SK-N-SH treated with all-trans-retinoic acid at 6 μM for 48 hours (cell line): ENCODE measurements around the gene MTERF2.

Source experiments
- CREB5 ChIP-seq: fragments of 250-450 bp; sonication (Bioruptor Pico); IDR thresholded peaks from 2 replicates; pipeline ENCODE4 v1.5.1; 2020; ENCODE audit warnings: low read depth, mild to moderate bottlenecking, moderate library complexity
- ESRRG ChIP-seq: fragments of 250-450 bp; sonication (Bioruptor Pico); IDR thresholded peaks from 2 replicates; pipeline ENCODE4 v1.6.1; 2021; ENCODE audit warnings: mild to moderate bottlenecking
- OSR1 ChIP-seq: fragments of 250-450 bp; sonication (Bioruptor Pico); IDR thresholded peaks from 2 replicates; pipeline ENCODE4 v1.8.0; 2022; ENCODE audit warnings: moderate library complexity, mild to moderate bottlenecking, inconsistent platforms
- TOX ChIP-seq: fragments of 250-450 bp; sonication (Bioruptor Pico); IDR thresholded peaks from 2 replicates; pipeline ENCODE4 v1.8.0; 2021; ENCODE audit warnings: mild to moderate bottlenecking, moderate library complexity, borderline replicate concordance
- ZFP3 ChIP-seq: fragments of 250-450 bp; sonication (Bioruptor Pico); IDR thresholded peaks from 2 replicates; pipeline ENCODE4 v1.5.0; 2020; ENCODE audit warnings: mild to moderate bottlenecking, moderate library complexity
- ZFP30 ChIP-seq: fragments of 450-650 bp; formaldehyde crosslinking; IDR thresholded peaks from 2 replicates; pipeline ENCODE4 v1.5.0; 2022; ENCODE audit warnings: mild to moderate bottlenecking, moderate library complexity

- TF ChIP-seq CREB5 (CRISPR knock-in tag) (no peak), OSR1 (CRISPR knock-in tag) (no peak), ZFP3 (CRISPR knock-in tag) (no peak), ESRRG (CRISPR knock-in tag) (no peak), ZFP30 (CRISPR knock-in tag) (no peak), TOX (CRISPR knock-in tag) (no peak)
These were observed 29.4 kb downstream of the MTERF2 start for GRCh38 chr12:106957583-106957982.
